Left renal pelvis (tissue), 4 donors: Measurements from ENCODE around the gene NPFFR1. TPM values are rescaled to one million over a fixed set of nuclear protein-coding genes. Genes with fewer than 3 reads are reported as not detected.
A peak's percentile ranks its signal among the peaks of the same experiment; 100 is the strongest.
"Not testable (repeated sequence)": the region's sequence is repeated elsewhere in the genome, so short reads cannot be mapped to it uniquely, and the experiment has no call there.

Experiments used
- DNase-seq, 4 donors: peaks; one replicate each; pipeline ENCODE4 v3.0.0-alpha.2; 2013; ENCODE audit warnings: low read depth in 4 of 4, low spot score in 3 of 4
- polyA plus RNA-seq, 4 donors: library from polyadenylated mRNA; unstranded; fragments of 120-200 nt; gene quantifications; one replicate each; pipeline ENCODE4 v1.2.1, GENCODE V29; 2013; ENCODE audit not compliant: insufficient read length in 4 of 4

Gene NPFFR1
- polyA plus RNA-seq, 4 donors, result 0.10 to 0.22 (median 0.12) TPM

GRCh38 chr10:70258216-70258615 lies 25.6 kb downstream of the NPFFR1 start:
- DNase-seq, result no peak

GRCh38 chr10:70257816-70258215 lies 26.0 kb downstream of the NPFFR1 start:
- not testable (repeated sequence) for DNase-seq

GRCh38 chr10:70256463-70256862 lies 27.3 kb downstream of the NPFFR1 start:
- DNase-seq, result no peak

GRCh38 chr10:70255329-70256299 lies 28.2 kb downstream of the NPFFR1 start:
- no peak for DNase-seq

GRCh38 chr10:70254778-70255328 lies 29.0 kb downstream of the NPFFR1 start:
- DNase-seq, result no peak

GRCh38 chr10:70253878-70254765 lies 29.7 kb downstream of the NPFFR1 start:
- DNase-seq, result no peak

GRCh38 chr10:70250961-70251680 lies 32.7 kb downstream of the NPFFR1 start:
- no peak for DNase-seq

GRCh38 chr10:70247360-70247759 lies 36.4 kb downstream of the NPFFR1 start:
- no peak for DNase-seq

GRCh38 chr10:70241081-70241480 lies 42.7 kb downstream of the NPFFR1 start:
- no peak for DNase-seq

GRCh38 chr10:70239986-70240385 lies 43.8 kb downstream of the NPFFR1 start:
- DNase-seq, result not testable (repeated sequence)

- DNase-seq, result not testable (repeated sequence)
Observed at GRCh38 chr10:70239077-70239976, 44.5 kb downstream of the NPFFR1 start.

- not testable (repeated sequence) for DNase-seq
Observed at GRCh38 chr10:70237958-70238536, 45.8 kb downstream of the NPFFR1 start.

GRCh38 chr10:70234668-70235447 lies 48.9 kb downstream of the NPFFR1 start:
- DNase-seq, result no peak

GRCh38 chr10:70233939-70234300 lies 49.9 kb downstream of the NPFFR1 start:
- no peak for DNase-seq

GRCh38 chr10:70233109-70233938 lies 50.5 kb downstream of the NPFFR1 start, which contains the start of gene PPA1:
Gene PPA1, minus strand, starts transcription at chr10:70233429. Its CDS starts 102 bp downstream, at chr10:70233327.
- peak; percentile 83 to 92 (median 91) for DNase-seq

GRCh38 chr10:70232859-70233108 lies 51.0 kb downstream of the NPFFR1 start:
- no peak for DNase-seq

- DNase-seq, result no peak
Observed at GRCh38 chr10:70232155-70232858, 51.5 kb downstream of the NPFFR1 start.
